ENCODE measurements around the gene UBXN1.

Gene UBXN1

DNA sequence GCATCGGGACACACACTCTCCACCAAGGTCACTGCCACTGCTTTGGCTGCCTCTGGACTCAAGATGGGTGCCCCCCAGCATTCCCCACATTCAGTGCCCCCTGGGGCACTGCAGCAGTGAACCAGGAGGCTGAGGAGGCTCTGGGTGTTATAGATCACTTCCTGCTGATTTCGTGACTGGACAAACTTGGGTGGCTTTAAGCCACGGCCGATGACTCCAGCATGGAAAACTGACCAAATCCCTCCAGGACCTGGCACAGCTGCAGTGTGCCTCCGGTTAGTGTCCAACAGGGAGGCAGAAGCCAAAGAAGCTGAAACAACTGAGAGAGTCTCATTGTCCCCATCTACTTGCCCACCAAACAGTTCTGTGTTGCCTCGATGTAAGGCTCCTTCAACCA lies 31.3 kb downstream of the UBXN1 start:
- no peak overlapping the region for H3K4me3 ChIP-seq (replicated peaks; ENCODE audit: insufficient read depth, low read length)
- H3K27me3 ChIP-seq (ENCODE audit: insufficient read depth, poor library complexity, severe bottlenecking) = no peaks in the 10 kb centered on the region
- no peak for DNase-seq (ENCODE audit: low read depth in 1 of 2, low spot score in 1 of 2)
- TF ChIP-seq, protein P1, sequence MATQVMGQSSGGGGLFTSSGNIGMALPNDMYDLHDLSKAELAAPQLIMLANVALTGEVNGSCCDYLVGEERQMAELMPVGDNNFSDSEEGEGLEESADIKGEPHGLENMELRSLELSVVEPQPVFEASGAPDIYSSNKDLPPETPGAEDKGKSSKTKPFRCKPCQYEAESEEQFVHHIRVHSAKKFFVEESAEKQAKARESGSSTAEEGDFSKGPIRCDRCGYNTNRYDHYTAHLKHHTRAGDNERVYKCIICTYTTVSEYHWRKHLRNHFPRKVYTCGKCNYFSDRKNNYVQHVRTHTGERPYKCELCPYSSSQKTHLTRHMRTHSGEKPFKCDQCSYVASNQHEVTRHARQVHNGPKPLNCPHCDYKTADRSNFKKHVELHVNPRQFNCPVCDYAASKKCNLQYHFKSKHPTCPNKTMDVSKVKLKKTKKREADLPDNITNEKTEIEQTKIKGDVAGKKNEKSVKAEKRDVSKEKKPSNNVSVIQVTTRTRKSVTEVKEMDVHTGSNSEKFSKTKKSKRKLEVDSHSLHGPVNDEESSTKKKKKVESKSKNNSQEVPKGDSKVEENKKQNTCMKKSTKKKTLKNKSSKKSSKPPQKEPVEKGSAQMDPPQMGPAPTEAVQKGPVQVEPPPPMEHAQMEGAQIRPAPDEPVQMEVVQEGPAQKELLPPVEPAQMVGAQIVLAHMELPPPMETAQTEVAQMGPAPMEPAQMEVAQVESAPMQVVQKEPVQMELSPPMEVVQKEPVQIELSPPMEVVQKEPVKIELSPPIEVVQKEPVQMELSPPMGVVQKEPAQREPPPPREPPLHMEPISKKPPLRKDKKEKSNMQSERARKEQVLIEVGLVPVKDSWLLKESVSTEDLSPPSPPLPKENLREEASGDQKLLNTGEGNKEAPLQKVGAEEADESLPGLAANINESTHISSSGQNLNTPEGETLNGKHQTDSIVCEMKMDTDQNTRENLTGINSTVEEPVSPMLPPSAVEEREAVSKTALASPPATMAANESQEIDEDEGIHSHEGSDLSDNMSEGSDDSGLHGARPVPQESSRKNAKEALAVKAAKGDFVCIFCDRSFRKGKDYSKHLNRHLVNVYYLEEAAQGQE (IDR thresholded peaks at IDR 0.05; ENCODE audit: insufficient replicate concordance, low read depth) = no peak
- TF ChIP-seq GABPA (IDR thresholded peaks at IDR 0.05; ENCODE audit: low read depth) = no peak
- peak; percentile 26 for TF ChIP-seq POLR2AphosphoS5 (IDR thresholded peaks at IDR 0.05; ENCODE audit: low read depth)
- no peak for TF ChIP-seq SPI1 (IDR thresholded peaks at IDR 0.05; ENCODE audit: borderline replicate concordance, low read depth)
- TF ChIP-seq, protein P2, sequence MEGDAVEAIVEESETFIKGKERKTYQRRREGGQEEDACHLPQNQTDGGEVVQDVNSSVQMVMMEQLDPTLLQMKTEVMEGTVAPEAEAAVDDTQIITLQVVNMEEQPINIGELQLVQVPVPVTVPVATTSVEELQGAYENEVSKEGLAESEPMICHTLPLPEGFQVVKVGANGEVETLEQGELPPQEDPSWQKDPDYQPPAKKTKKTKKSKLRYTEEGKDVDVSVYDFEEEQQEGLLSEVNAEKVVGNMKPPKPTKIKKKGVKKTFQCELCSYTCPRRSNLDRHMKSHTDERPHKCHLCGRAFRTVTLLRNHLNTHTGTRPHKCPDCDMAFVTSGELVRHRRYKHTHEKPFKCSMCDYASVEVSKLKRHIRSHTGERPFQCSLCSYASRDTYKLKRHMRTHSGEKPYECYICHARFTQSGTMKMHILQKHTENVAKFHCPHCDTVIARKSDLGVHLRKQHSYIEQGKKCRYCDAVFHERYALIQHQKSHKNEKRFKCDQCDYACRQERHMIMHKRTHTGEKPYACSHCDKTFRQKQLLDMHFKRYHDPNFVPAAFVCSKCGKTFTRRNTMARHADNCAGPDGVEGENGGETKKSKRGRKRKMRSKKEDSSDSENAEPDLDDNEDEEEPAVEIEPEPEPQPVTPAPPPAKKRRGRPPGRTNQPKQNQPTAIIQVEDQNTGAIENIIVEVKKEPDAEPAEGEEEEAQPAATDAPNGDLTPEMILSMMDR (IDR thresholded peaks at IDR 0.05; ENCODE audit: insufficient read depth, low read length) = no peak
- no peak overlapping the region for H3K27ac ChIP-seq (replicated peaks)

DNA sequence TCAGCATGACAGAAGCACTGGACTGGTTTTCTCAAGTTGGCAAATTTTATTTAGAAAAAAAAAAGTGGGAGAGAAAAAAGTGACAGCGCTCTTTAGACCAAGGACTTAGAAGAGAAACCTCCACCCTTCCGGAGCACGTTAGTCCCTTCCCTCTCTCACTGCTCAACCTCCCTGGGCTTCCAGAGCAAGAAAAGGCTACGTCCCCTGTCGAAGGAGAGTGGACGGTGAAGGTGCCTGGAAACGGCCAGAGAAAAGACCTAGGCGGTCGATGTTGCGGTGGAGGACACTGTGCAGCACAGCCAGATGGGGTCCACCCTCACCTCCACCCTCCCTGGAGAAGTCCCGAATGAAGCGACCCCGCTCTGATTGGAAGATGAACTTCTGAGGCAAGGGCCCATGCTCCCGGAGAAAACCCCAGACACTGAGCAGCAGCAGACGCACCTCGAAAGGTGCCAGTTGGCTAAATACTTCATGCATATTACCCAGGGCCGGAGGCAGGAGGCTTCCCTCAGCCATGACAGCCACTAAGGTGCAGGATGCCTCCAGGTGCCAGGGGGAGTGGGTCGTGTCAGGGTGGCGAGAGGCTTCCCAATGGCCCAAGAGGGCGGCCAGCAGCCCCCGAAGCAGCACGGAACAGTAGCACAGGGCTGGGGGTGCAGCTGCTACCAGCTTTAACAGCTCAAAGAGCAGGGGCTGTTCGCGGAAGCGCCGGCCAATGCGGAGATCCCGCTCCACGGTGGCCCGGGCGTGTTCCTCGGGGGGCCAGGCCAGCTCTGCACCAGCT lies 31.9 kb downstream of the UBXN1 start:
- H3K27ac ChIP-seq (replicated peaks) = no peak overlapping the region
- no peak overlapping the region for H3K4me3 ChIP-seq (replicated peaks; ENCODE audit: insufficient read depth, low read length)
- H3K27me3 ChIP-seq (ENCODE audit: insufficient read depth, poor library complexity, severe bottlenecking) = no peaks in the 10 kb centered on the region
- TF ChIP-seq POLR2AphosphoS5 (IDR thresholded peaks at IDR 0.05; ENCODE audit: low read depth) = no peak
- no peak for TF ChIP-seq GABPA (IDR thresholded peaks at IDR 0.05; ENCODE audit: low read depth)
- TF ChIP-seq, protein P1 (IDR thresholded peaks at IDR 0.05; ENCODE audit: insufficient replicate concordance, low read depth) = no peak
- no peak for TF ChIP-seq SPI1 (IDR thresholded peaks at IDR 0.05; ENCODE audit: borderline replicate concordance, low read depth)
- TF ChIP-seq, protein P2 (IDR thresholded peaks at IDR 0.05; ENCODE audit: insufficient read depth, low read length) = no peak
- no peak for DNase-seq (ENCODE audit: low read depth in 1 of 2, low spot score in 1 of 2)

DNA sequence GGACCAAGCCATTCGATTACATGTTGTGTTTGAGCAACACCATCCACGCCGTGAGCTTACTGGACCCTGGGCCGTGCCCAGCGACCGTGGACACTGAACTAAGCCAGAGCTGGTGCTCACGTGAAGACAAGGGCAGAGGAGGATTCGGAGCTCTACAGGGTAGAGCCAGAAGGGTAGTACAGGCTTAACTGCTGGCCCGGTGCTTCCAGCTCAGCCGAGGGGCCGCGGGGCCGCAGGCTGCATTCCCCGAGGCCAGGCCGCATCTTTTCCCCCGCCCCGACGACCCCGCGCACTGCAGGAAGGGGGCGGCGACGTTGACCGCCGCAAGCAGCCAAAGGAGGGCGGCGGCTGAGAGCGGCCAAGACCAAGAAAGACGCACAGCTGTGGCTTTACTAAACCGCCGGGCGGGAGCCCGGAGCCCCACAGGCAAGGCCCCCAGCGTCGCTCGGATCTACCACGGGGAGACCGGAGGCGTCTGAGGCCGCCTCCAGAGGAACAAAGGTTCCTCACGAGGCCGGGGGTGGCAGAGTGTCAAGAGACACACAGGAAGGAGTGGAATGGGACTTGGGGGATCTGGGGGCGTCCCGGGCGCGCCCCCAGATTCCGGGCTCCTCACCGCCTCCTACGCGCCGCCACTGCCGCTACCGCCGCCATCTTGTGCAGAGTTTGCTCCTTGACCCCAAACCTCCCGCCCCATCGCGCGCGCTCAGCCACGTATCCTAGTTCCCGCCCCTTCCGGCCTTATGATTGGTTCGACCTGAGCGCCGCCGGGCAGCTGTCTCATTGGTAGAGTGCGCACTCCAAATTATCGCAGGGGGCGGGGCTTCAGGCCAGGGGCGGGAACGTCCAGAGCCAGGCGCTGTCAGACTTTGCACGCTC lies 32.7 kb downstream of the UBXN1 start, which contains the start of gene GANAB:
TSS of gene GANAB (minus strand) at position 668 of the 879 bp plus-strand sequence. CDS start at position 654, 14 bp downstream.
- peak; percentile 97 to 100 for DNase-seq (ENCODE audit: low read depth in 1 of 2, low spot score in 1 of 2)
- Histone ChIP-seq H3K27me3 (ENCODE audit: insufficient read depth, poor library complexity, severe bottlenecking) (no peaks in the 10 kb centered on the region), H3K27ac (replicated peaks) (peak within 1 kb of the TSS; percentile 95), H3K4me3 (replicated peaks; ENCODE audit: insufficient read depth, low read length) (peak within 1 kb of the TSS; percentile 51)
- TF ChIP-seq SPI1 (IDR thresholded peaks at IDR 0.05; ENCODE audit: borderline replicate concordance, low read depth) = no peak
- peak; percentile 91 for TF ChIP-seq POLR2AphosphoS5 (IDR thresholded peaks at IDR 0.05; ENCODE audit: low read depth)
- peak; percentile 48; the same call in 1 of the 2 replicates for TF ChIP-seq GABPA (IDR thresholded peaks at IDR 0.05; ENCODE audit: low read depth)
- TF ChIP-seq, protein P1 (IDR thresholded peaks at IDR 0.05; ENCODE audit: insufficient replicate concordance, low read depth) = peak; percentile 56
- TF ChIP-seq, protein P2 (IDR thresholded peaks at IDR 0.05; ENCODE audit: insufficient read depth, low read length) = no peak
